ENCODE measurements around the gene L1TD1.
"Not testable (repeated sequence)": the region's sequence is repeated elsewhere in the genome, so short reads cannot be mapped to it uniquely, and the experiment has no call there.

The L1TD1 gene

GRCh38 chr1:62238507-62238906, 43.9 kb downstream of the L1TD1 start:
- Mint-ChIP-seq H3K36me3 (ENCODE audit: low read depth) (no peaks in the 10 kb centered on the region), H3K27ac (no peak overlapping the region), H3K9me3 (no peaks in the 10 kb centered on the region), H3K27me3 (no peaks in the 10 kb centered on the region), H3K4me3 (no peak overlapping the region), H3K4me1 (ENCODE audit: low read depth) (no peaks in the 10 kb centered on the region)

- not testable (repeated sequence) for H3K36me3 Mint-ChIP-seq (ENCODE audit: low read depth); H3K27me3 Mint-ChIP-seq; H3K27ac Mint-ChIP-seq; H3K4me1 Mint-ChIP-seq (ENCODE audit: low read depth); H3K9me3 Mint-ChIP-seq; H3K4me3 Mint-ChIP-seq
Observed at GRCh38 chr1:62239652-62240403, 45.2 kb downstream of the L1TD1 start.

- no peak overlapping the region for H3K4me3 Mint-ChIP-seq
- H3K4me1 Mint-ChIP-seq (ENCODE audit: low read depth): no peaks in the 10 kb centered on the region
- no peaks in the 10 kb centered on the region for H3K27me3 Mint-ChIP-seq
- no peaks in the 10 kb centered on the region for H3K9me3 Mint-ChIP-seq
- no peaks in the 10 kb centered on the region for H3K36me3 Mint-ChIP-seq (ENCODE audit: low read depth)
- H3K27ac Mint-ChIP-seq: no peak overlapping the region
Observed at GRCh38 chr1:62240651-62241370, 46.2 kb downstream of the L1TD1 start.

- H3K36me3 Mint-ChIP-seq (ENCODE audit: low read depth): no peaks in the 10 kb centered on the region
- no peaks in the 10 kb centered on the region for H3K4me1 Mint-ChIP-seq (ENCODE audit: low read depth)
- no peak overlapping the region for H3K4me3 Mint-ChIP-seq
- no peaks in the 10 kb centered on the region for H3K9me3 Mint-ChIP-seq
- H3K27me3 Mint-ChIP-seq: no peaks in the 10 kb centered on the region
- H3K27ac Mint-ChIP-seq: no peak overlapping the region
Observed at GRCh38 chr1:62241371-62242131, 46.9 kb downstream of the L1TD1 start.

GRCh38 chr1:62244380-62244779, 49.7 kb downstream of the L1TD1 start:
- H3K4me3 Mint-ChIP-seq; H3K36me3 Mint-ChIP-seq (ENCODE audit: low read depth); H3K27ac Mint-ChIP-seq; H3K4me1 Mint-ChIP-seq (ENCODE audit: low read depth); H3K9me3 Mint-ChIP-seq; H3K27me3 Mint-ChIP-seq: not testable (repeated sequence)

- Mint-ChIP-seq H3K36me3 (ENCODE audit: low read depth) (no peaks in the 10 kb centered on the region), H3K27ac (no peak overlapping the region), H3K9me3 (no peaks in the 10 kb centered on the region), H3K27me3 (no peaks in the 10 kb centered on the region), H3K4me3 (no peak overlapping the region), H3K4me1 (ENCODE audit: low read depth) (no peaks in the 10 kb centered on the region)
Observed at GRCh38 chr1:62245201-62245600, 50.6 kb downstream of the L1TD1 start.

GRCh38 chr1:62247391-62248168, 52.9 kb downstream of the L1TD1 start:
- Mint-ChIP-seq H3K27me3 (no peaks in the 10 kb centered on the region), H3K9me3 (no peaks in the 10 kb centered on the region), H3K27ac (no peak overlapping the region), H3K4me3 (no peak overlapping the region), H3K36me3 (ENCODE audit: low read depth) (no peaks in the 10 kb centered on the region), H3K4me1 (ENCODE audit: low read depth) (no peaks in the 10 kb centered on the region)

GRCh38 chr1:62250126-62250726, 55.6 kb downstream of the L1TD1 start:
- H3K9me3 Mint-ChIP-seq: no peaks in the 10 kb centered on the region
- H3K4me3 Mint-ChIP-seq: no peak overlapping the region
- H3K4me1 Mint-ChIP-seq (ENCODE audit: low read depth): no peaks in the 10 kb centered on the region
- H3K27me3 Mint-ChIP-seq: no peaks in the 10 kb centered on the region
- H3K27ac Mint-ChIP-seq: no peak overlapping the region
- no peaks in the 10 kb centered on the region for H3K36me3 Mint-ChIP-seq (ENCODE audit: low read depth)

- no peak overlapping the region for H3K4me3 Mint-ChIP-seq
- H3K27ac Mint-ChIP-seq: no peak overlapping the region
- no peaks in the 10 kb centered on the region for H3K4me1 Mint-ChIP-seq (ENCODE audit: low read depth)
- no peaks in the 10 kb centered on the region for H3K36me3 Mint-ChIP-seq (ENCODE audit: low read depth)
- H3K9me3 Mint-ChIP-seq: no peaks in the 10 kb centered on the region
- H3K27me3 Mint-ChIP-seq: peaks cover 3% of the 10 kb centered on the region
Observed at GRCh38 chr1:62259551-62259950, 64.9 kb downstream of the L1TD1 start.

GRCh38 chr1:62260688-62261087, 66.0 kb downstream of the L1TD1 start:
- Mint-ChIP-seq H3K27me3 (peaks cover 3% of the 10 kb centered on the region), H3K27ac (peak overlapping the region; percentile 12), H3K4me1 (ENCODE audit: low read depth) (no peaks in the 10 kb centered on the region), H3K4me3 (no peak overlapping the region), H3K9me3 (no peaks in the 10 kb centered on the region), H3K36me3 (ENCODE audit: low read depth) (no peaks in the 10 kb centered on the region)

Data from stimulated activated naive CD8-positive, alpha-beta T cell treated with anti-CD3 and anti-CD28 coated beads, Interleukin-15, Interleukin-2, amounts not matched to agents 100 ng/mL and 50 ng/mL, for 24 hours (primary cell).